ENCODE measurements around the gene PGRMC1. TPM values are rescaled to one million over a fixed set of nuclear protein-coding genes. Genes with fewer than 3 reads are reported as not detected.

PGRMC1 gene
- total and polyA plus RNA-seq, 2 donors (not counting 1 experiment from before 2014, with no cell fraction given): 5.6 to 9.1 TPM

DNA sequence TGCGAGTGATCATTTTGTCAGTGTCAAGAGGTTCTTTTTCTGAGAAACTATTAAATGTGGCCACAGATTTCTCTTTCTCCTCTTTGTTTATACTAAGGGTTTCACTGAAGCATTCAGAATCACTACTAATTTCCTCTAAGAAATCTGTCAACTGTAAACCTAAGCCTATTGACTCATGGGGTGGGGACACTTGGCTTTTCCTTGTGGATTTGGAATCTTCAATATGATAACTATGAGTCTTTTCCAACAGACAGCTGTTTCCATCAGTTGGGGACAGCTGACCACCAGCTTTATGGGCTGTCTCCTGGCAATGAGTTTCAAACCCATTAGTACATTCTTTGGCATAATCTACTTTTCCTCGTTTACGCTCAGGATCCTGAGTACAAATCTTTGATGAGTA lies 13.8 kb downstream of the PGRMC1 start:
- intact Hi-C loops (cut with micrococcal nuclease): no loop called here
- ChIA-PET POLR2A (no interaction called here), CTCF (no interaction called here)
- Histone ChIP-seq H3K9me3 (ENCODE audit: control extremely low read depth in 1 of 3, control insufficient read depth in 2 of 3, insufficient read depth in 1 of 3, low read length in 2 of 3) (no peaks in the 10 kb centered on the region), H3K9ac (ENCODE audit: low read length) (no peak overlapping the region), H2AFZ (ENCODE audit: insufficient read depth, low read depth, low read length, poor library complexity, severe bottlenecking) (no peak overlapping the region), H3K36me3 (replicated peaks in 1 of 2; ENCODE audit: control extremely low read depth in 1 of 2, control insufficient read depth in 1 of 2, extremely low read depth in 1 of 2, insufficient read depth in 2 of 2, low read length in 1 of 2) (no peaks in the 10 kb centered on the region), H3K4me1 (ENCODE audit: control insufficient read depth in 2 of 2, insufficient read depth in 2 of 2, low read length in 2 of 2) (no peaks in the 10 kb centered on the region), H3K79me2 (ENCODE audit: control insufficient read depth, insufficient read depth, low read length) (no peaks in the 10 kb centered on the region), H3K4me3 (ENCODE audit: control extremely low read depth in 1 of 5, extremely low read depth in 1 of 5, insufficient read depth in 1 of 5, low read depth in 2 of 5, low read length in 4 of 5) (no peak overlapping the region), H3K27ac (ENCODE audit: low read length in 2 of 2) (no peak overlapping the region), H3K27me3 (replicated peaks in 1 of 4; ENCODE audit: control extremely low read depth in 1 of 4, control insufficient read depth in 3 of 4, insufficient read depth in 4 of 4, low read length in 3 of 4) (no peaks in the 10 kb centered on the region), H3K4me2 (replicated peaks; ENCODE audit: low read depth, low read length, poor library complexity, severe bottlenecking) (no peak overlapping the region), H4K20me1 (ENCODE audit: control insufficient read depth, insufficient read depth, low read length, poor library complexity, severe bottlenecking) (no peaks in the 10 kb centered on the region)
- Mint-ChIP-seq H3K4me3 (no peak overlapping the region), H3K27ac (no peak overlapping the region), H3K27me3 (no peaks in the 10 kb centered on the region), H3K9me3 (ENCODE audit: insufficient read depth) (no peaks in the 10 kb centered on the region), H3K4me1 (no peaks in the 10 kb centered on the region)
- no peak for TF ChIP-seq EZH2 (IDR thresholded peaks at IDR 0.05; ENCODE audit: borderline replicate concordance, insufficient read depth, low read depth, low read length, poor library complexity, severe bottlenecking)
- TF ChIP-seq, protein P1, sequence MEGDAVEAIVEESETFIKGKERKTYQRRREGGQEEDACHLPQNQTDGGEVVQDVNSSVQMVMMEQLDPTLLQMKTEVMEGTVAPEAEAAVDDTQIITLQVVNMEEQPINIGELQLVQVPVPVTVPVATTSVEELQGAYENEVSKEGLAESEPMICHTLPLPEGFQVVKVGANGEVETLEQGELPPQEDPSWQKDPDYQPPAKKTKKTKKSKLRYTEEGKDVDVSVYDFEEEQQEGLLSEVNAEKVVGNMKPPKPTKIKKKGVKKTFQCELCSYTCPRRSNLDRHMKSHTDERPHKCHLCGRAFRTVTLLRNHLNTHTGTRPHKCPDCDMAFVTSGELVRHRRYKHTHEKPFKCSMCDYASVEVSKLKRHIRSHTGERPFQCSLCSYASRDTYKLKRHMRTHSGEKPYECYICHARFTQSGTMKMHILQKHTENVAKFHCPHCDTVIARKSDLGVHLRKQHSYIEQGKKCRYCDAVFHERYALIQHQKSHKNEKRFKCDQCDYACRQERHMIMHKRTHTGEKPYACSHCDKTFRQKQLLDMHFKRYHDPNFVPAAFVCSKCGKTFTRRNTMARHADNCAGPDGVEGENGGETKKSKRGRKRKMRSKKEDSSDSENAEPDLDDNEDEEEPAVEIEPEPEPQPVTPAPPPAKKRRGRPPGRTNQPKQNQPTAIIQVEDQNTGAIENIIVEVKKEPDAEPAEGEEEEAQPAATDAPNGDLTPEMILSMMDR (IDR thresholded peaks at IDR 0.05): no peak
- ATAC-seq (ENCODE audit: low read depth): no peak
- DNase-seq: no peak
- no CpG with 5 or more reads among the region's 3 CpGs for WGBS (ENCODE audit: insufficient coverage)

DNA sequence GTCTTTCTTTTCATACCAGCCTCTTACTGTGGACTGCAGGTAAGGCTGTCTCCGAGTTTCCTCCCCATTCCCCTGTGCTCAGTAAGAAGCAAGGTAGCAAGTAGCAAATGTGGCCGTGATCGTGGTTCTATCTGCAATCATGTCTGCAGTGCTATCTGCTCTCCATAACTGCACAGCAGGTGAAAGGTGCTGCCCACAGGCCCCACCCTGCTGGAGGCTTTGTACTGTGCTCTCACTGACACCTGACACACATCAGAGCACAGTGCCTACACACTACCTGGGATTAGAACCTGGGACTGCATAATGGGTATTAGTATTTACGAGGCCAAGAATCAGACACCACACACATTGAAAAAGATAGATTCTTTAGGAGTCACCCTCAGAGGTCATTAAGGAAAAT lies 15.3 kb downstream of the PGRMC1 start:
- Mint-ChIP-seq H3K27ac (no peak overlapping the region), H3K4me1 (no peaks in the 10 kb centered on the region), H3K4me3 (no peak overlapping the region), H3K27me3 (no peaks in the 10 kb centered on the region), H3K9me3 (ENCODE audit: insufficient read depth) (no peaks in the 10 kb centered on the region)
- DNase-seq (no peak), ATAC-seq (ENCODE audit: low read depth) (no peak)
- Histone ChIP-seq H3K36me3 (replicated peaks in 1 of 2; ENCODE audit: control extremely low read depth in 1 of 2, control insufficient read depth in 1 of 2, extremely low read depth in 1 of 2, insufficient read depth in 2 of 2, low read length in 1 of 2) (no peaks in the 10 kb centered on the region), H3K79me2 (ENCODE audit: control insufficient read depth, insufficient read depth, low read length) (no peaks in the 10 kb centered on the region), H3K9ac (ENCODE audit: low read length) (no peak overlapping the region), H4K20me1 (ENCODE audit: control insufficient read depth, insufficient read depth, low read length, poor library complexity, severe bottlenecking) (no peaks in the 10 kb centered on the region), H2AFZ (ENCODE audit: insufficient read depth, low read depth, low read length, poor library complexity, severe bottlenecking) (no peak overlapping the region), H3K9me3 (ENCODE audit: control extremely low read depth in 1 of 3, control insufficient read depth in 2 of 3, insufficient read depth in 1 of 3, low read length in 2 of 3) (no peaks in the 10 kb centered on the region), H3K4me1 (ENCODE audit: control insufficient read depth in 2 of 2, insufficient read depth in 2 of 2, low read length in 2 of 2) (no peaks in the 10 kb centered on the region), H3K4me3 (ENCODE audit: control extremely low read depth in 1 of 5, extremely low read depth in 1 of 5, insufficient read depth in 1 of 5, low read depth in 2 of 5, low read length in 4 of 5) (no peak overlapping the region), H3K4me2 (replicated peaks; ENCODE audit: low read depth, low read length, poor library complexity, severe bottlenecking) (no peak overlapping the region), H3K27ac (ENCODE audit: low read length in 2 of 2) (no peak overlapping the region), H3K27me3 (replicated peaks in 1 of 4; ENCODE audit: control extremely low read depth in 1 of 4, control insufficient read depth in 3 of 4, insufficient read depth in 4 of 4, low read length in 3 of 4) (no peaks in the 10 kb centered on the region)
- CTCF ChIA-PET: no interaction called here
- POLR2A ChIA-PET: no interaction called here
- TF ChIP-seq, protein P1 (IDR thresholded peaks at IDR 0.05): no peak
- no peak for TF ChIP-seq EZH2 (IDR thresholded peaks at IDR 0.05; ENCODE audit: borderline replicate concordance, insufficient read depth, low read depth, low read length, poor library complexity, severe bottlenecking)
- no CpG with 5 or more reads among the region's 4 CpGs for WGBS (ENCODE audit: insufficient coverage)
- intact Hi-C loops (cut with micrococcal nuclease): no loop called here
